HEK293 (cell line): ENCODE results near the gene THEM5.

ENCODE experiments used
- CTCF ChIP-seq: fragments of 450-650 bp; formaldehyde crosslinking; IDR thresholded peaks from 2 replicates; pipeline ENCODE4 v1.5.1; 2016; ENCODE audit warnings: missing biosample characterization, missing genetic modification characterization
- ELK4 ChIP-seq: IDR thresholded peaks from 2 replicates; pipeline ENCODE4 v1.6.1; 2011; ENCODE audit warnings: mild to moderate bottlenecking, low read depth, low read length, borderline replicate concordance
- HOXC10 ChIP-seq: sonication (generic); formaldehyde crosslinking; IDR thresholded peaks from 2 replicates; pipeline ENCODE4 v1.8.1; 2023; ENCODE audit warnings: mild to moderate bottlenecking, missing genetic modification reagents
- PRDM1 ChIP-seq: fragments of 450-650 bp; formaldehyde crosslinking; IDR thresholded peaks from 2 replicates; pipeline ENCODE4; 2016; ENCODE audit warnings: missing biosample characterization, missing genetic modification characterization
- SETDB1 ChIP-seq: IDR thresholded peaks from one replicate; pipeline ENCODE4 v1.6.1; 2017; ENCODE audit warnings: mild to moderate bottlenecking, low read length, moderate library complexity, mixed read lengths; ENCODE audit not compliant: insufficient read length
- ZBTB26 ChIP-seq: fragments of 450-650 bp; formaldehyde crosslinking; optimal IDR thresholded peaks from 2 replicates; pipeline ENCODE3; 2016; ENCODE audit warnings: missing biosample characterization, mild to moderate bottlenecking, missing genetic modification characterization
- ZNF133 ChIP-seq: fragments of 450-650 bp; formaldehyde crosslinking; IDR thresholded peaks from 2 replicates; pipeline ENCODE4 v1.5.1; 2016; ENCODE audit warnings: missing biosample characterization, missing genetic modification characterization
- ZNF174 ChIP-seq: fragments of 450-650 bp; formaldehyde crosslinking; IDR thresholded peaks from 2 replicates; pipeline ENCODE4 v1.5.0; 2017; ENCODE audit warnings: missing biosample characterization, mild to moderate bottlenecking, missing genetic modification characterization
- ZNF2 ChIP-seq: fragments of 450-650 bp; formaldehyde crosslinking; IDR thresholded peaks from 2 replicates; pipeline ENCODE4 v1.5.1; 2016; ENCODE audit warnings: missing biosample characterization, missing genetic modification characterization
- ZNF501 ChIP-seq: fragments of 450-650 bp; formaldehyde crosslinking; IDR thresholded peaks from 2 replicates; pipeline ENCODE4 v1.5.1; 2016; ENCODE audit warnings: missing biosample characterization, missing genetic modification characterization
- ZNF580 ChIP-seq: fragments of 450-650 bp; formaldehyde crosslinking; IDR thresholded peaks from 2 replicates; pipeline ENCODE4 v1.5.1; 2016; ENCODE audit warnings: missing biosample characterization, missing genetic modification characterization
- ZNF585B ChIP-seq: fragments of 450-650 bp; formaldehyde crosslinking; IDR thresholded peaks from 2 replicates; pipeline ENCODE4 v1.5.1; 2016; ENCODE audit warnings: missing biosample characterization, missing genetic modification characterization
- ZNF785 ChIP-seq: fragments of 450-650 bp; formaldehyde crosslinking; IDR thresholded peaks from 2 replicates; pipeline ENCODE4 v1.5.1; 2016; ENCODE audit warnings: missing biosample characterization, missing genetic modification characterization

GRCh38 chr1:151887028-151887427 lies 33.5 kb upstream of the THEM5 start:
- TF ChIP-seq CTCF (no peak), ZNF174 (tag by site-specific recombination) (no peak), ZNF501 (tag by site-specific recombination) (no peak), PRDM1 (tag by site-specific recombination) (peak; percentile 54; the same call in 1 of the 2 replicates), ZNF785 (tag by site-specific recombination) (no peak), ZNF133 (tag by site-specific recombination) (no peak), HOXC10 (CRISPR knock-in tag) (no peak), ZNF585B (no peak), ELK4 (no peak), ZNF580 (no peak), ZNF2 (tag by site-specific recombination) (no peak), SETDB1 (no peak), ZBTB26 (tag by site-specific recombination) (no peak)
